Measurements from ENCODE around the gene ODAD4.

DNA sequence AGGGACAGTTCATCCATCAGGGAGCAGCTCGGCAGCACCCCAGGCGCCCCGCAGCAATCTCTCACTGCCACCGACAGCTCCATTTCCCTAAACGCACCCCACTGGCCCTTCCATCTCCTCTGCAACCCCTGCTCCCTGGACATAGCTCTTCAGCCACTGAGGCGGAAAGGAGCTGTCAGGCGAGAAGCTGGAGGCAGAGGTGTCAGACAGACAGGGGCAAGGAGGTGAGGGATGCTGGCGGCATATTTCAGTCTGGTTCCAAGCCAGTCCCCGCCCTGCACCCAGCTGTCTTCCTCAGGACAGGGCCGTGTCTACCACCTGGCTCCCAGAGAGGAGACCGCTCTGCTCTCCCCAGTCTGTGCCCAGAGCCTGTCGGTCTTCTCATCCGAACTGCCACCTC is 21.3 kb upstream of the ODAD4 start:
- TF ChIP-seq RFX5 (IDR thresholded peaks at IDR 0.05; ENCODE audit: low read depth, low read length) (no peak), RAD21 (IDR thresholded peaks at IDR 0.05; ENCODE audit: low read length) (no peak), CEBPB (IDR thresholded peaks at IDR 0.05; ENCODE audit: low read depth, low read length) (no peak), CHD1 (IDR thresholded peaks at IDR 0.05; ENCODE audit: low read depth, low read length) (no peak), CTCF (conservative IDR thresholded peaks at IDR 0.05; ENCODE audit: low read depth, low read length) (no peak)
